Natural killer cell (primary cell): Measurements from ENCODE around the gene MAST4. TPM values are rescaled to one million over a fixed set of nuclear protein-coding genes. Genes with fewer than 3 reads are reported as not detected.
A peak's percentile ranks its signal among the peaks of the same experiment; 100 is the strongest.

Experiments used
- ATAC-seq, 3 donors: fragments of 150-1000 bp in 2 of 3; fragments of 200-7000 bp in 1 of 3; cut with Tn5 transposase; 1 replicate in 1 of 3; 2 replicates in 2 of 3; pipeline ENCODE4 v1.10.0; 2021; ENCODE audit warnings: mild to moderate bottlenecking in 2 of 3, moderate library complexity in 2 of 3
- DNase-seq, 2 donors: peaks; one replicate each; pipeline versions ENCODE4 v3.0.0 to v3.0.0-alpha.2; 2013 to 2021; ENCODE audit warnings: mixed read lengths in 1 of 2
- H3K27ac ChIP-seq: one replicate; pipeline ENCODE4 v1.5.1; 2013; ENCODE audit warnings: mild to moderate bottlenecking, low read length
- H3K27me3 ChIP-seq: one replicate; pipeline ENCODE4 v1.6.1; 2013; ENCODE audit warnings: low read length; ENCODE audit not compliant: control insufficient read depth, insufficient read depth
- H3K36me3 ChIP-seq: one replicate; pipeline ENCODE4 v1.6.1; 2013; ENCODE audit warnings: low read length; ENCODE audit not compliant: control insufficient read depth, insufficient read depth
- H3K4me1 ChIP-seq: one replicate; pipeline ENCODE4 v1.6.1; 2013; ENCODE audit warnings: low read length; ENCODE audit not compliant: control insufficient read depth, insufficient read depth
- H3K4me3 ChIP-seq: one replicate; pipeline ENCODE4 v1.5.1; 2013; ENCODE audit warnings: low read length
- H3K9me3 ChIP-seq: one replicate; pipeline ENCODE4 v1.6.1; 2013; ENCODE audit warnings: low read length; ENCODE audit not compliant: control insufficient read depth, insufficient read depth
- H3K27ac Mint-ChIP-seq, 2 donors: one replicate each; pipeline ENCODE4 v1.8.0; 2022; ENCODE audit warnings: mild to moderate bottlenecking in 2 of 2, mixed read lengths in 2 of 2, moderate library complexity in 1 of 2
- H3K27me3 Mint-ChIP-seq, 2 donors: one replicate each; pipeline ENCODE4 v1.8.0; 2022; ENCODE audit warnings: low read depth in 2 of 2, mixed read lengths in 2 of 2
- H3K36me3 Mint-ChIP-seq: one replicate; pipeline ENCODE4 v1.8.0; 2022; ENCODE audit warnings: mixed read lengths
- H3K4me1 Mint-ChIP-seq, 2 donors: one replicate each; pipeline ENCODE4 v1.8.0; 2022; ENCODE audit warnings: mixed read lengths in 2 of 2
- H3K4me3 Mint-ChIP-seq: one replicate; pipeline ENCODE4 v1.8.0; 2022; ENCODE audit warnings: mild to moderate bottlenecking, moderate library complexity, mixed read lengths
- H3K9me3 Mint-ChIP-seq, 2 donors: one replicate each; pipeline ENCODE4 v1.8.0; 2022; ENCODE audit warnings: mixed read lengths in 2 of 2
- CTCF ChIP-seq: fragments of 200-600 bp; IDR thresholded peaks from one replicate; pipeline ENCODE4 v1.8.0; 2022; ENCODE audit warnings: antibody characterized with exemption
- WGBS: methylation state at CpG from one replicate; pipeline ENCODE4 v1.1.7; 2013; ENCODE audit warnings: missing lambda C conversion rate; ENCODE audit not compliant: insufficient coverage; 5-methylcytosine and 5-hydroxymethylcytosine counted together
- intact Hi-C: fragments of 100-400 bp; cut with micrococcal nuclease; formaldehyde crosslinking; loops from one replicate; pipeline ENCODE4 v1.14.2; 2022
- total RNA-seq, 4 donors: library from RNA; stranded (reverse); fragments of 120-200 nt in 1 of 4; gene quantifications; one replicate each; pipeline versions ENCODE4 v1.2.3 to v1.2.4, GENCODE V29; 2013 to 2022

Gene MAST4
- total RNA-seq, 3 donors from 2014 or later (not counting 1 experiment from before 2014, with no cell fraction given) = 6.5 to 14.1 (median 12.7) TPM

DNA sequence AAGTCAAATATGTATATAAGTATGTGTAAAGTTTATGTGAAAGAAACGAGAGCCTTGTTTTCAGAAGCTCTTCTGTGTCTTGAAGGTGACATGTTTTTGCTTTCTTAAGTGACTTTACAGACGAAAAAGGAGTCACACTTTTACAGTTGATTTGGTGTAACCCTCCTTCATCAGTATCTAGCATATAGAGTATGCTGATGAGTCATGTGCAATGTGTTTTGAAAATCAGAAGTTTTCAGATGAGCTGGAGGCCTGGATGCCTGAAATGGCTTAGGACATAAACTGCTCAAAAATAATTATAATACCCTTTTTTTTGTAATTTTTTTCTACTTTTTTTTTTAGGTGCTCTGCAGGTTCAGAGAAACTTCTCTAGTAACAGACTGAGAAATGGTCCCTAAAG is 390.9 kb downstream of the MAST4 start:
- no peaks in the 10 kb centered on the region for H3K27me3 ChIP-seq
- H3K4me3 ChIP-seq = no peak overlapping the region
- TF ChIP-seq CTCF = no peak
- H3K9me3 ChIP-seq = no peaks in the 10 kb centered on the region
- Mint-ChIP-seq H3K27me3 (peaks cover 15 to 19% of the 10 kb centered on the region in 2 donors), H3K27ac (no peak overlapping the region), H3K36me3 (no peaks in the 10 kb centered on the region), H3K4me1 (no peaks in the 10 kb centered on the region), H3K4me3 (no peak overlapping the region), H3K9me3 (no peaks in the 10 kb centered on the region)
- H3K27ac ChIP-seq = no peak overlapping the region
- no peaks in the 10 kb centered on the region for H3K4me1 ChIP-seq
- intact Hi-C loops = no loop called here
- no peaks in the 10 kb centered on the region for H3K36me3 ChIP-seq
- DNase-seq = no peak
- ATAC-seq = no peak
- WGBS = 17% methylated on average over 1 of the region's 2 CpGs

DNA sequence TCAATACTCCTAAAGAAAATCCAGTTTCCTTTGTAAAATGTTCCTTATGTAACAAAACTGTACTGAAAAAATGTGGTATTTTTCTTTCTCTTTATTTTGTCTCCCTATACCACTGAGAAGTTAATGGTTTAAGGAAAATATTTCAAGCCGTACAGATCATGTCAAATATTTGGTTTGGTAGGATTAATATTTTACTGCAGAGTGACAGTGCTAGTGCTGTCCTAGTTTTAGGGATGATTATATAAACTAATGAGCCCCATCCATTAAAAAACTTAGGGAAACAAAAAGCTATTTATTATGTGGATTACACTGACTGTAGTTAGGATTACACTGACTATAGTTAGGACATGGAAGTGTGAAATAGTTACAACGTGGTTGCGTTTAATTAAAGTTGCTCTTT is 391.3 kb downstream of the MAST4 start:
- ATAC-seq (no peak), DNase-seq (no peak)
- H3K4me1 ChIP-seq = no peaks in the 10 kb centered on the region
- H3K36me3 Mint-ChIP-seq = no peaks in the 10 kb centered on the region
- no peak overlapping the region for H3K27ac Mint-ChIP-seq
- TF ChIP-seq CTCF = no peak
- H3K27me3 ChIP-seq = no peaks in the 10 kb centered on the region
- no peak overlapping the region for H3K27ac ChIP-seq
- no peaks in the 10 kb centered on the region for H3K4me1 Mint-ChIP-seq
- H3K4me3 ChIP-seq = no peak overlapping the region
- WGBS = 87% methylated on average over 3 of the region's 3 CpGs
- no peaks in the 10 kb centered on the region for H3K9me3 ChIP-seq
- peaks cover 15 to 19% of the 10 kb centered on the region in 2 donors for H3K27me3 Mint-ChIP-seq
- intact Hi-C loops = no loop called here
- no peaks in the 10 kb centered on the region for H3K9me3 Mint-ChIP-seq
- no peaks in the 10 kb centered on the region for H3K36me3 ChIP-seq
- no peak overlapping the region for H3K4me3 Mint-ChIP-seq

DNA sequence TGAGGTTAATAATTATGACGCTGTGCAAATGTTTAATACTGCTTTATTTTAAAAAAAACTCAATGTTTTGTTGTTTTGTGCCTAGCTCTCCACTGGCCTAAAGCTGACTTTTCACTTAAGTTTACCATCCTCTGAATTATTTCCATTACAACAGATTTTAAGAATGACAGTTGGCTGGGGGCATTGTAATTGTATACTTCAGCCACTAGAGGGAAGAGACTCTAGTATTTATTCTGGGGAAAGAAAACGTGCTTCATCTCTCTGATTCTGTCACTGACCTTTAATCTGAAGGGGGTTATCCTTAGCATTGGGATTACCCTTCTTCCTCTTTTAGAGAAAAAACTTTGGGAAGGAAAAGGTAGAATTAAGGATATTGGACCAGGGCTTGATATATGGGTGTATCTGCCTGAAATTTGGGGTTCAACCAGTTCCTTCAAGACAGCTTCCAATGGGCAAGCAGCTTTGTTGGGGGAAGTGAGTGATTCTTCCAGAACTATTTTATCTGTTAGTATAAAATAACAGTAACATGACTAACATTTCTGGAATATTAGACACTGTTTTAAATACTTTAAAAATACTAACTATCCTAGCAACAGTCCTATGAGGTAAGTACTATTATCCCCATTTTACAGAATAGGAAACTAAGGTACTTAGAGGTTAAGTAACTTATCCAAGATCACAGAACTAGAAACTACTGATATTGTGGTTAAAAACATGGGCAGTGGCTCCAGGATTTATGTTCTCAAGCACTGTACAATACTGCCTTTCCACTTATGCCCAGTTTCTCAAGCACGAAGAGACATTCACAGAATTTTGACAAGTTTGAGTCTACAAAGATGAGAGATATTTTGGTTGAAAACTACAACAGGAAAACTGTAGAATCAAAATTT is 392.0 kb downstream of the MAST4 start:
- ATAC-seq (peak in 2 of 3 donors; percentile 72 to 80), DNase-seq (peak in 1 of 2 donors; percentile 54)
- no peaks in the 10 kb centered on the region for H3K36me3 ChIP-seq
- H3K4me1 Mint-ChIP-seq = no peaks in the 10 kb centered on the region
- no peak overlapping the region for H3K4me3 ChIP-seq
- H3K27ac ChIP-seq = no peak overlapping the region
- H3K36me3 Mint-ChIP-seq = no peaks in the 10 kb centered on the region
- peak; percentile 89 for TF ChIP-seq CTCF
- H3K27me3 Mint-ChIP-seq = peaks cover 12 to 15% of the 10 kb centered on the region in 2 donors
- WGBS = 52% methylated on average over 2 of the region's 3 CpGs
- no peak overlapping the region for H3K4me3 Mint-ChIP-seq
- H3K4me1 ChIP-seq = no peaks in the 10 kb centered on the region
- no peaks in the 10 kb centered on the region for H3K9me3 Mint-ChIP-seq
- H3K27me3 ChIP-seq = no peaks in the 10 kb centered on the region
- no peaks in the 10 kb centered on the region for H3K9me3 ChIP-seq
- intact Hi-C loops = no loop called here
- no peak overlapping the region for H3K27ac Mint-ChIP-seq
